BJ (cell line): Measurements from ENCODE around the gene UMODL1. TPM values are rescaled to one million over a fixed set of nuclear protein-coding genes. Genes with fewer than 3 reads are reported as not detected.

Source experiments
- CTCF ChIA-PET: fragments of 350-600 bp; formaldehyde crosslinking; extraction: SDS; loops from one replicate; lab custom pipeline; 2021; ENCODE audit warnings: antibody characterized with exemption, inconsistent platforms; lab: Yijun Ruan, JAX
- POLR2A ChIA-PET: fragments of 300-600 bp; sonication (Branson Sonifier 250); formaldehyde crosslinking; extraction: SDS; loops from one replicate; lab custom pipeline; 2021; ENCODE audit warnings: antibody characterized with exemption; lab: Charles Lee
- DNase-seq: peaks from one replicate; pipeline ENCODE4 v3.0.0-alpha.2; 2011; ENCODE audit warnings: low read depth
- H3K27me3 ChIP-seq: 2 replicates; pipeline ENCODE4 v1.6.0; 2011; ENCODE audit warnings: low read length; ENCODE audit not compliant: control insufficient read depth, insufficient read depth
- H3K36me3 ChIP-seq: 2 replicates; pipeline ENCODE4 v1.5.1; 2011; ENCODE audit warnings: low read length; ENCODE audit not compliant: control insufficient read depth, insufficient read depth
- H3K4me3 ChIP-seq: 2 replicates; pipeline ENCODE4 v1.5.1; 2011; ENCODE audit warnings: low read depth, mild to moderate bottlenecking, control low read depth, low read length
- polyA plus RNA-seq: library from polyadenylated mRNA; depleted of rRNA; stranded (reverse); fragments of >200 nt; gene quantifications from 2 replicates; pipeline ENCODE4 v1.2.3, GENCODE V29; 2011
- TF ChIP-seq, protein P1 (sequence below): IDR thresholded peaks from 2 replicates; pipeline ENCODE4 v1.5.1; 2011; ENCODE audit warnings: low read depth, mild to moderate bottlenecking, control low read depth, inconsistent platforms, low read length, moderate library complexity; ENCODE audit not compliant: insufficient read depth

The UMODL1 gene
- polyA plus RNA-seq, 1 experiment: 0.04 TPM

- TF ChIP-seq, protein P1, sequence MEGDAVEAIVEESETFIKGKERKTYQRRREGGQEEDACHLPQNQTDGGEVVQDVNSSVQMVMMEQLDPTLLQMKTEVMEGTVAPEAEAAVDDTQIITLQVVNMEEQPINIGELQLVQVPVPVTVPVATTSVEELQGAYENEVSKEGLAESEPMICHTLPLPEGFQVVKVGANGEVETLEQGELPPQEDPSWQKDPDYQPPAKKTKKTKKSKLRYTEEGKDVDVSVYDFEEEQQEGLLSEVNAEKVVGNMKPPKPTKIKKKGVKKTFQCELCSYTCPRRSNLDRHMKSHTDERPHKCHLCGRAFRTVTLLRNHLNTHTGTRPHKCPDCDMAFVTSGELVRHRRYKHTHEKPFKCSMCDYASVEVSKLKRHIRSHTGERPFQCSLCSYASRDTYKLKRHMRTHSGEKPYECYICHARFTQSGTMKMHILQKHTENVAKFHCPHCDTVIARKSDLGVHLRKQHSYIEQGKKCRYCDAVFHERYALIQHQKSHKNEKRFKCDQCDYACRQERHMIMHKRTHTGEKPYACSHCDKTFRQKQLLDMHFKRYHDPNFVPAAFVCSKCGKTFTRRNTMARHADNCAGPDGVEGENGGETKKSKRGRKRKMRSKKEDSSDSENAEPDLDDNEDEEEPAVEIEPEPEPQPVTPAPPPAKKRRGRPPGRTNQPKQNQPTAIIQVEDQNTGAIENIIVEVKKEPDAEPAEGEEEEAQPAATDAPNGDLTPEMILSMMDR: no peak
- Histone ChIP-seq H3K4me3 (no peak overlapping the region), H3K36me3 (no peaks in the 10 kb centered on the region), H3K27me3 (peaks cover 2% of the 10 kb centered on the region; the same call in 1 of the 2 replicates)
- CTCF ChIA-PET: interaction anchor here (1.3 to 1.4 kb wide), 2 partner anchors 10 to 12 kb away, joined by 4 read pairs; no protein-coding TSS in a partner anchor
- no peak for DNase-seq
- POLR2A ChIA-PET: no interaction called here
These were observed 64.4 kb downstream of the UMODL1 start for GRCh38 chr21:42135386-42136052.

- Histone ChIP-seq H3K4me3 (no peak overlapping the region), H3K36me3 (no peaks in the 10 kb centered on the region), H3K27me3 (peaks cover 2% of the 10 kb centered on the region; the same call in 1 of the 2 replicates)
- CTCF ChIA-PET: interaction anchor here (1.3 kb wide), 1 partner anchor 20 kb away, joined by 3 read pairs; no protein-coding TSS in a partner anchor
- TF ChIP-seq, protein P1: no peak
- DNase-seq: no peak
- POLR2A ChIA-PET: no interaction called here
These were observed 66.2 kb downstream of the UMODL1 start for GRCh38 chr21:42137191-42137904.

GRCh38 chr21:42140196-42140934, 69.2 kb downstream of the UMODL1 start:
- ChIA-PET POLR2A (no interaction called here), CTCF (interaction anchor here (1.0 to 1.8 kb wide), 3 partner anchors 15 to 241 kb away, joined by 4 to 7 read pairs (median 4); no protein-coding TSS in a partner anchor)
- Histone ChIP-seq H3K4me3 (no peak overlapping the region), H3K36me3 (no peaks in the 10 kb centered on the region), H3K27me3 (peaks cover 2% of the 10 kb centered on the region; the same call in 1 of the 2 replicates)
- DNase-seq: no peak
- TF ChIP-seq, protein P1: no peak

DNA sequence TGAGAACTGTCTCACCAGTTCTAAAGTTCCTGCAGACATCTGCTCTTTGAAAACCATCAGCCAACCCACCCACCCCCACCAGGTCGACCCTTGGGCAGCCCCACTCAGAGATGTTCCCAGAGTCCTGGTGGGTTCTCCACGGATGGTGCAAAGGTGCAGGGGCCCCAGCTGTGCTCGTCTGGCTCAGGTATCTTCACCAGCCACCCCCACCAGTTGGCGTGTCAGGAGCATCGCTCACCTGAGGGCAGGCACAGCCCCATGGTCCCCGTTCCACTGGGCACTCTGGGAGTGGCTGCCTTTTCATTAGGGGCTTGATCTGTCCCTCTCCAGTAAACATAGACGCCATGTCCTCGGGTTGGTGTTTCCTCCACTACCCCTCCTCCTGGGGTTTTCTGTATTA, 70.5 kb downstream of the UMODL1 start:
- H3K36me3 ChIP-seq: no peaks in the 10 kb centered on the region
- ChIA-PET CTCF (interaction anchor here (0.9 to 1.8 kb wide), 2 partner anchors 117 to 240 kb away, joined by 4 read pairs; no protein-coding TSS in a partner anchor), POLR2A (no interaction called here)
- no peak for DNase-seq
- TF ChIP-seq, protein P1: no peak
- no peak overlapping the region for H3K4me3 ChIP-seq
- H3K27me3 ChIP-seq: no peaks in the 10 kb centered on the region; the same call in 1 of the 2 replicates
